ENCODE measurements around the gene MYBPC2.

The MYBPC2 gene

DNA sequence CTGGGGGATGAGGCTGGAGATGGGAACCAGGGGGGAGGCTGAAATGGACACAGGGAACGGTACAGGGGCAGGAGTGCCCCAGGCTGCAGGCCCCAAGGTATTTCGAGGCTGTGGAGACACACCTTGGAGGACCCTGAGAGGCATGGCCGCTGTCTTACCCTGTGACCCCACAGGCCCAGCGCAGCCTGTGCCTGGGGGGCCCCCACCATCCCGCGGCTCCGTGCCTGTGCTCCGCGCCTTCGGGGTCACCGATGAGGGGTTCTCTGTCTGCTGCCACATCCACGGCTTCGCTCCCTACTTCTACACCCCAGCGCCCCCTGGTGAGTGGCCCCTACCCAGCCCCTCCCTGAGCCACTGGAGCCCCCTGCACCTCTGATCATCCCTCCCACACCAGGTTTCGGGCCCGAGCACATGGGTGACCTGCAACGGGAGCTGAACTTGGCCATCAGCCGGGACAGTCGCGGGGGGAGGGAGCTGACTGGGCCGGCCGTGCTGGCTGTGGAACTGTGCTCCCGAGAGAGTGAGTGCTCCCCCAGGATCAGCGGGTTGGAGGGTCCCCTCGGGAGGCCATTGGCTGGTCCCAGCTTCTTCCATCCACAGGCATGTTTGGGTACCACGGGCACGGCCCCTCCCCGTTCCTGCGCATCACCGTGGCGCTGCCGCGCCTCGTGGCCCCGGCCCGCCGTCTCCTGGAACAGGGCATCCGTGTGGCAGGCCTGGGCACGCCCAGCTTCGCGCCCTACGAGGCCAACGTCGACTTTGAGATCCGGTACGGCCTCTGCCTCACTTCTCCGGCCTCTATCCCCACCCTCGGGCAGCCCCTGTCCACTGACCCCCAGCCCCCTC, 30.9 kb upstream of the MYBPC2 start:
- no peaks in the 10 kb centered on the region for H3K9me3 Mint-ChIP-seq
- H3K4me3 Mint-ChIP-seq: no peak overlapping the region
- H3K27me3 Mint-ChIP-seq: no peaks in the 10 kb centered on the region

DNA sequence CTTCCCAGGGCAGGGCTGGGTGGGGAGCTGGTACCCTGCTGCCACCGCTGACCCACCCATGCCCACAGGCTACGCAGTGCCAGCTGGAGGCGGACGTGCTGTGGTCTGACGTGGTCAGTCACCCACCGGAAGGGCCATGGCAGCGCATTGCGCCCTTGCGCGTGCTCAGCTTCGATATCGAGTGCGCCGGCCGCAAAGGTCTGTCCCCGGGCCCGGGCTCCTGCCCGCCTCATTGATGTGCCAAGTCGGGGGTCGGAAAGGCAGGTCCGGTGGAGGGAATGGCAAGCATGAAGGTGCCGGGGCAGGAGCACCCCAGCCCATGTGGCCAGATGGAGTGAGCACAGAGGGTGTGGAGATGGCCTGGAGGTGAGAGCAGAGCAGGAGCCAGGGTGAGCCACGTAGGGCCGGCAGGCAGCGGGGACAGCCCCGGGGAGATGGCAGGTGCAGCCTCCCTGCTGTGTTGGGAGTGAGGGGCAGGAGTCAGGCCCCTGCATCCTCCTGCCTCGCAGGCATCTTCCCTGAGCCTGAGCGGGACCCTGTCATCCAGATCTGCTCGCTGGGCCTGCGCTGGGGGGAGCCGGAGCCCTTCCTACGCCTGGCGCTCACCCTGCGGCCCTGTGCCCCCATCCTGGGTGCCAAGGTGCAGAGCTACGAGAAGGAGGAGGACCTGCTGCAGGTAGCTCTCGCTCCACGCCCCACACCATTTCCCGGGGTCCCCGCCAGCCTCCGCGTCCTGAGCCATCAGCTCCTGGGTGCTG, 30.0 kb upstream of the MYBPC2 start:
- H3K27ac Mint-ChIP-seq: no peak overlapping the region
- peaks cover 7% of the 10 kb centered on the region for H3K36me3 Mint-ChIP-seq
- no peaks in the 10 kb centered on the region for H3K27me3 Mint-ChIP-seq
- no peaks in the 10 kb centered on the region for H3K4me1 Mint-ChIP-seq
- H3K9me3 Mint-ChIP-seq: no peaks in the 10 kb centered on the region
- H3K4me3 Mint-ChIP-seq: no peak overlapping the region

More for the DNA sequence above, 30.9 kb upstream of the MYBPC2 start:
- Mint-ChIP-seq H3K4me1 (no peaks in the 10 kb centered on the region), H3K27ac (no peak overlapping the region), H3K36me3 (peaks cover 8% of the 10 kb centered on the region)

DNA sequence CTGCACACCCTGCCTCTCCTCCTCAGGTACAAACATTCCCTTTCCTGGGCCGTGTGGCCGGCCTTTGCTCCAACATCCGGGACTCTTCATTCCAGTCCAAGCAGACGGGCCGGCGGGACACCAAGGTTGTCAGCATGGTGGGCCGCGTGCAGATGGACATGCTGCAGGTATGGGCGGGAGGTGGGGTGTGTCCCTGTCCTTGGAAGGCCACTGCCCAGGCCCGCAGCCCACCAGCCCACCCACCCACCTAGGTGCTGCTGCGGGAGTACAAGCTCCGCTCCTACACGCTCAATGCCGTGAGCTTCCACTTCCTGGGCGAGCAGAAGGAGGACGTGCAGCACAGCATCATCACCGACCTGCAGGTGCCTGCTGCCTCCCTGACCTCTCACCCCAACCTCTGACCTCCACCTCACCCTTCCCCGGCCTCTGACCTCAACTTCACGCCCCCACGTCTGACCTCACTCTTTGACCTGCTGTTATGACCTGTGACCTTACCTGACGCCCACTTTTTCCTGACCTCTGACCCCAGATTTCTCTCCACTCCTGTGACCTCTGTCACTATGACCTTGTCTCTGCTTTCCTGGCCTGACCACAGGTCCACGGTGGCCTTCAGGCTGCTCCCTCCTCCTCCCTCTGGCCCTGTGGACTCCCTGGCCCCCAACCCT, 26.4 kb upstream of the MYBPC2 start:
- H3K36me3 Mint-ChIP-seq: peaks cover 2% of the 10 kb centered on the region
- H3K4me1 Mint-ChIP-seq: no peaks in the 10 kb centered on the region
- no peak overlapping the region for H3K27ac Mint-ChIP-seq
- no peaks in the 10 kb centered on the region for H3K9me3 Mint-ChIP-seq
- no peaks in the 10 kb centered on the region for H3K27me3 Mint-ChIP-seq
- H3K4me3 Mint-ChIP-seq: no peak overlapping the region

DNA sequence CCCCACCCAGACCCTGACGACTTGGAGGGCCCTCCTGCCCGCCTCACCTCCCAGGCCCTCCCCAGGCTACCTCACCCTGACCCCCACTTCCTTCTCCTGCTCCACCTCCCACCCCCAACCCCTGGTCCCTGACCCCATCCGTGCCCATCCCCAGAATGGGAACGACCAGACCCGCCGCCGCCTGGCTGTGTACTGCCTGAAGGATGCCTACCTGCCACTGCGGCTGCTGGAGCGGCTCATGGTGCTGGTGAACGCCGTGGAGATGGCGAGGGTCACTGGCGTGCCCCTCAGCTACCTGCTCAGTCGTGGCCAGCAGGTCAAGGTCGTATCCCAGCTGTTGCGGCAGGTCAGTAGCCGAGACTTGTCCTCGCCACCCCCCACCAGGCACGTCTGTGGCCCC, 25.9 kb upstream of the MYBPC2 start:
- Mint-ChIP-seq H3K27ac (no peak overlapping the region), H3K27me3 (no peaks in the 10 kb centered on the region), H3K36me3 (peaks cover 4% of the 10 kb centered on the region), H3K4me1 (no peaks in the 10 kb centered on the region), H3K4me3 (no peak overlapping the region), H3K9me3 (no peaks in the 10 kb centered on the region)

DNA sequence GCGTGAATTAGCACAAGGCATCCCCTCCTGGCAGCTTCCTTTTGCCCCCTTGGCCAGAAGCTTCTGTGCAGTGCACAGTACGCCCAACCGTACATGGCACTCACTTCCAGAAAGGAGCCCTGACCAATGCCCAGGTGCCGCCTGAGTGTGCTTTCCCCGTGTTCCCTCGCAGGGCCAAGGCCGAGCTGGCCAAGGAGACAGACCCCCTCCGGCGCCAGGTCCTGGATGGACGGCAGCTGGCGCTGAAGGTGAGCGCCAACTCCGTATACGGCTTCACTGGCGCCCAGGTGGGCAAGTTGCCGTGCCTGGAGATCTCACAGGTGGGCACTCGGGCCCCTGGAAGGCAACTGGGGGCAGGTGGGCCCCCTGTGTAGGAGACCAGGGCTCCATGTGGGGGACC, 23.3 kb upstream of the MYBPC2 start:
- H3K27ac Mint-ChIP-seq: no peak overlapping the region
- no peaks in the 10 kb centered on the region for H3K9me3 Mint-ChIP-seq
- no peaks in the 10 kb centered on the region for H3K27me3 Mint-ChIP-seq
- no peaks in the 10 kb centered on the region for H3K4me1 Mint-ChIP-seq
- peaks cover 4% of the 10 kb centered on the region for H3K36me3 Mint-ChIP-seq
- no peak overlapping the region for H3K4me3 Mint-ChIP-seq

DNA sequence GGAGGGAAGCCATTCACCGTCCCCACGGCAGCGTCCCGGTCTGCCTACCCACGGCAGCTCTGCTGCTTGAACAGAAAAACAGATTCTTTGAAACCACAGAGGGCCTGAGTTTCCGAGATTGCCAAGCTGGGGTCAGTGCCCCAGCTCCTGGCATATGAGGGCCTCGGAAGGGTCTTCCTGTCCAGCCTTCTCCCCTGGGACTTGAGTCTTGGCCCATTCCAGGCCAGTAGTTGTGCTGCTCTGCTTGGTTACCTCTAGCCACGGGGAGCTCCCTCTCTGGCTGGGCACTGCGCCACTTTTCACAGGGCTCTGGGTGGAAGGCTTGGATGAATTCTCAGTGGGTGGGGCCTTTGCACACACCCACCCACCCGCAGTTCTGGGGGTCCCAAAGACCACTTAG, 22.6 kb upstream of the MYBPC2 start:
- H3K36me3 Mint-ChIP-seq: peaks cover 4% of the 10 kb centered on the region
- H3K9me3 Mint-ChIP-seq: no peaks in the 10 kb centered on the region
- peaks cover 3% of the 10 kb centered on the region for H3K4me1 Mint-ChIP-seq
- no peak overlapping the region for H3K4me3 Mint-ChIP-seq
- no peaks in the 10 kb centered on the region for H3K27me3 Mint-ChIP-seq
- H3K27ac Mint-ChIP-seq: no peak overlapping the region

DNA sequence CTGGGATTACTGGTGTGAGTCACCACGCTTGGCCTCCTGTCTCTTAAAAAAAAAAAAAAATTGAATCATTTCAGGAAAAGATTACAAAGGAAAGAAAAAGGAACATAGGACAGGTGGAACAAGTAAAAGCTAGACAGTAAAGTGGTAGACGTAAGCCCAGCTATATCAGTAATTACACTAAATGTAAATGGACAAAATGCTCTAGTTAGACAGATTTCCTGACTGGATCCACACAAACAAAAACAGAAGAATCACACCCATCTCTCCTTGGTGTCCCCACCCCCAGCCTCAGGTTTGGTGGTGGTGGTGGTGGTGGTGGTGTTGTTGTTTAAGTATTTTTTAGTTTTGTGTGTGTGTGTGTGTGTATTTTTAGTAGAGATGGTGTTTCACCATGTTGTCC, 20.3 kb upstream of the MYBPC2 start:
- H3K27ac Mint-ChIP-seq: no peak overlapping the region
- no peaks in the 10 kb centered on the region for H3K9me3 Mint-ChIP-seq
- no peak overlapping the region for H3K4me3 Mint-ChIP-seq
- H3K4me1 Mint-ChIP-seq: peaks cover 3% of the 10 kb centered on the region
- peaks cover 2% of the 10 kb centered on the region for H3K36me3 Mint-ChIP-seq
- no peaks in the 10 kb centered on the region for H3K27me3 Mint-ChIP-seq

DNA sequence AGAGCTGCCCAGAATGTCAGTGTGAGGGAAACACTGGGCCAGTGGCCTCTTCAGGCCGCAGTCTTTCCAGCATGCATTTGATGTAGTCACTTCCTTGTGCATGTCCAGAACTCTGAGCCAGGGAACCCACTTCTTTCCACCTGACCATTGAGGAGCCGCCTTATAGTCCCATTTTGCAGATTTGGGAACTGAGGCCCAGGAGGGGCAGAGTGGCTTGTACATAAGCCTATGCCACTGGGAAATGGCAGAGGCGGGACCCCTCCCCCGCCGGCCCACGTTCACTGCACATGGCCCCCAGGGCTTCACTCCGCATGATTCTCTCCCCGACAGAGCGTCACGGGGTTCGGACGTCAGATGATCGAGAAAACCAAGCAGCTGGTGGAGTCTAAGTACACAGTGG, 19.6 kb upstream of the MYBPC2 start:
- Mint-ChIP-seq H3K4me3 (no peak overlapping the region), H3K36me3 (peaks cover 2% of the 10 kb centered on the region), H3K27me3 (no peaks in the 10 kb centered on the region), H3K4me1 (peaks cover 3% of the 10 kb centered on the region), H3K9me3 (no peaks in the 10 kb centered on the region), H3K27ac (no peak overlapping the region)

DNA sequence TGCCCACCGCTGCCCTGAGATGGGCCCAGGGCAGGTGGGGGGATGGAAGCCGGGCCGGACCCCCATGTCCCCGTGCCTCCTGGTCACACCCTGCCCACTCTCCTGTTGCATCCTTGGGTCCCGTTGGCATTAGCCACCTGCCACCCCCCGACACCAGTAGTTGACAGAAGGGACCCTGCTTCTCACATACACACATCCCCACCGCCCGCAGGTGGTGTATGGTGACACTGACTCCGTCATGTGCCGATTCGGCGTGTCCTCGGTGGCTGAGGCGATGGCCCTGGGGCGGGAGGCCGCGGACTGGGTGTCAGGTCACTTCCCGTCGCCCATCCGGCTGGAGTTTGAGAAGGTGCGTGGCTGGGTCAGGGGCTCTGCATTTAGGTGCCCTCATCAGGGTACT, 19.2 kb upstream of the MYBPC2 start:
- peaks cover 3% of the 10 kb centered on the region for H3K4me1 Mint-ChIP-seq
- peaks cover 2% of the 10 kb centered on the region for H3K36me3 Mint-ChIP-seq

DNA sequence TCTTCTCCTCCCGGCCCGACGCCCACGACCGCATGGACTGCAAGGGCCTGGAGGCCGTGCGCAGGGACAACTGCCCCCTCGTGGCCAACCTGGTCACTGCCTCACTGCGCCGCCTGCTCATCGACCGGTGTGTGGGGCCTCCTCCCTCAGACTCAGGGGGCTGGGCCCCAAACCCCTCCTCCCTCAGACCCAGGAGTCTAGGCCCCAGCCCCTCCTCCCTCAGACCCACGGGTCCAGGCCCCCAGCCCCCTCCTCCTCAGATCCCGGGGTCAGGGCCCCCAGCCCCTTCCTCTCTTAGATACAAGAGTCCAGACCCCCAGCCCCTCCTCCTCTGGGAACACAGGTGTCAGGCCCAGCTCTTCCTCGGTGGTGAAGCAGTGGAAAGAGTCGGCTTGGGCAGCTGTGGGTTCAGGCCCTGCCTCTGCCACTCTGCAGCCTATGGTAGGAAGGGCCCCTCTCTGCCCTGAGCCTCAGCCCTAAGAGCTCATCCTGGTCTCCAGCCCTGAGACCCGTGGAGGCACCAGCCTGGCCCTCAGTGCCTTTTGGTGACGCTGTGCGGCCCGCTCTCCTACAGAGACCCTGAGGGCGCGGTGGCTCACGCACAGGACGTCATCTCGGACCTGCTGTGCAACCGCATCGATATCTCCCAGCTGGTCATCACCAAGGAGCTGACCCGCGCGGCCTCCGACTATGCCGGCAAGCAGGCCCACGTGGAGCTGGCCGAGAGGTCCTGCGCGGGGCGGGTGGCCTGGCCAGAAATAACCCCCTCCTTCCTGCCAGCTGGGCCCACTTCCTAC, 17.6 kb upstream of the MYBPC2 start:
- Mint-ChIP-seq H3K4me1 (peaks cover 12% of the 10 kb centered on the region), H3K9me3 (no peaks in the 10 kb centered on the region), H3K4me3 (no peak overlapping the region), H3K27ac (no peak overlapping the region), H3K36me3 (peaks cover 3% of the 10 kb centered on the region), H3K27me3 (peaks cover 8% of the 10 kb centered on the region)

More for the DNA sequence above, 19.2 kb upstream of the MYBPC2 start:
- H3K27ac Mint-ChIP-seq: no peak overlapping the region
- H3K9me3 Mint-ChIP-seq: no peaks in the 10 kb centered on the region
- no peak overlapping the region for H3K4me3 Mint-ChIP-seq
- H3K27me3 Mint-ChIP-seq: no peaks in the 10 kb centered on the region

DNA sequence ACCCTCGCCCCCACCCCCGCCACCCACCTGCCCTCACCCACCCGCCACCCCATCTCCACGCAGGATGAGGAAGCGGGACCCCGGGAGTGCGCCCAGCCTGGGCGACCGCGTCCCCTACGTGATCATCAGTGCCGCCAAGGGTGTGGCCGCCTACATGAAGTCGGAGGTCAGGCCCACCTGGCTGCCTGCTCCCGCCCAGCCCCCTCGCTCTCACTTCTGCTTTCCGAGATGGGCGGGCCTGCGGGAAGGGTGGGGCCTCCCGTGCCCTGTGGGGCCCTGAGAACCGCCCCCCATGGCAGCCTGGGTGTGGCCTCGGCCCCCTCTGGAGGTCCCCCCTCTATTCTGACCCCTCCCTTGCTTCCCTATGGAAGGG, 17.0 kb upstream of the MYBPC2 start:
- H3K27ac Mint-ChIP-seq: no peak overlapping the region
- peaks cover 3% of the 10 kb centered on the region for H3K36me3 Mint-ChIP-seq
- H3K27me3 Mint-ChIP-seq: peaks cover 11% of the 10 kb centered on the region
- peaks cover 14% of the 10 kb centered on the region for H3K4me1 Mint-ChIP-seq
- H3K9me3 Mint-ChIP-seq: no peaks in the 10 kb centered on the region
- H3K4me3 Mint-ChIP-seq: no peak overlapping the region

DNA sequence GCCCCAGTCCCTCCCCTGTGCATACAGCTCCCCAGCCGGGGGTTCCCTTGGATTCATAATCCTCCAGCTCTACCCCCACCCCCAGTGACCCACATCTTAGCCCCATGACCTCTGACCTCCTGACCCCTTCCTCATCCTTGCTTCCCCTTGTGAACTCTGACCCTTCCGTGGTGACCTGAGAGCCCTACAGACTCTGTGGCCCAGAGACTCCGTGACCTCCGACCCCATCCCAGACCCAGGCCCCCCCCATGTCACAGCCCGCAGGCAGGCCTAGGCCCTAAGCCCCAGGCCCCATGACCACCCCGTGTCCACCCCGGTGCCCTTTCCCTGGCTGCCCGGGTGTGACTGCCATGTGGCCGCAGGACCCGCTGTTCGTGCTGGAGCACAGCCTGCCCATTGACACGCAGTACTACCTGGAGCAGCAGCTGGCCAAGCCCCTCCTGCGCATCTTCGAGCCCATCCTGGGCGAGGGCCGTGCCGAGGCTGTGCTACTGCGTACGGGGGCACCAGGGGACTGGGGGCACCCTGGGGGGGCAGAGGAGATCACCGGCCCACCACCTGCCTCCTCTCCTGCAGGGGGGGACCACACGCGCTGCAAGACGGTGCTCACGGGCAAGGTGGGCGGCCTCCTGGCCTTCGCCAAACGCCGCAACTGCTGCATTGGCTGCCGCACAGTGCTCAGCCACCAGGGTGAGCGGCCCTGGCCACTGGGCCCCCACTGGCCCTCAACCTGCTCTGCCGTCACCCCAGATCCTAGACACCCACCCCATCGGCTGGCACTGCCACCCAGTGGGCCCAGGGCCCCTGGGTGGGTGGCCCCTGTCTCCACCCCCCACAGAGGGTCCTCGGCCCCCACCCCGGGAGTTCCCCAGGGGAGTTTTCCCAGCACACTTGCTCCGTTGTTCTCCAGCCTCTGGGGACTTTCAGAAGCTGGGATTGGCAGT, 16.4 kb upstream of the MYBPC2 start:
- Mint-ChIP-seq H3K4me1 (peaks cover 14% of the 10 kb centered on the region), H3K27ac (no peak overlapping the region), H3K9me3 (no peaks in the 10 kb centered on the region), H3K27me3 (peaks cover 15% of the 10 kb centered on the region), H3K4me3 (no peak overlapping the region), H3K36me3 (peaks cover 3% of the 10 kb centered on the region)

DNA sequence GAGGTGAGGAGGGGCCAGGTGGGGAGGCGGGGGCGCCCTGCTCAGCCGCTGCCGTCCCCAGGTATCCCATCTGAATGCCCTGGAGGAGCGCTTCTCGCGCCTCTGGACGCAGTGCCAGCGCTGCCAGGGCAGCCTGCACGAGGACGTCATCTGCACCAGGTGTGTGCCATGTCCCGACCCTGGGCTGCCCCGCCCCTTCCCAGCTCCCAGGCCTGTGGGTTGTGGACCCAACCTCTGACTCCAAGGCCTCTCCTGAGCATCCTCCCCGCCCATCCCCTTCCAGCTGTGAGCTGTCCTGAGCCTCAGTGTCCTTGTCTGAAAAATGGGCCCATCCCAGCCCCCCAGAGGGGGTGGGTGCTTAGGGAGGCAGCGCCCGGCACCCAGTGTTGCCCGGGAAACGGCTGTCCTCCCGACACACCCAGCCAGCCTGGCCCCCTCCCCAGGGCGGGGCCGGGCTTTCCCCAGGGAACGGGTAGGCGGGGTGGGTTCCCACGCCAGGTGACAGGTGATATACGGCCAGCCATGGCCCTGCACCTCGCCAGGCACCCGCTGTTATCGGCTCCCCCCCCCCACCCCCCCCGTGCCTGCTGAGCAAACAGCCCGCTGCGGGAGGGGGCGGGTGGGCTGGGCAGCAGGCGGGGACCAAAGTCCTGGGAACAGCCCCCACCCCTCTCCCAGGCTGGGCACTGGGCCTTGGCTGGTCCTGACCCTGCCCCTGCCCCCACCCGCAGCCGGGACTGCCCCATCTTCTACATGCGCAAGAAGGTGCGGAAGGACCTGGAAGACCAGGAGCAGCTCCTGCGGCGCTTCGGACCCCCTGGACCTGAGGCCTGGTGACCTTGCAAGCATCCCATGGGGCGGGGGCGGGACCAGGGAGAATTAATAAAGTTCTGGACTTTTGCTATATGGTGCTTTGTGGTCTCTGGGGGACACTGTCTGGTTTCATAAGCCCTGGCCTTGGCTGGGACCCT, 15.3 kb upstream of the MYBPC2 start:
- Mint-ChIP-seq H3K9me3 (no peaks in the 10 kb centered on the region), H3K27me3 (peaks cover 17% of the 10 kb centered on the region), H3K27ac (no peak overlapping the region), H3K36me3 (peaks cover 1% of the 10 kb centered on the region), H3K4me3 (no peak overlapping the region), H3K4me1 (peaks cover 14% of the 10 kb centered on the region)
